ENCODE measurements around the gene RPS6KL1.

DNA sequence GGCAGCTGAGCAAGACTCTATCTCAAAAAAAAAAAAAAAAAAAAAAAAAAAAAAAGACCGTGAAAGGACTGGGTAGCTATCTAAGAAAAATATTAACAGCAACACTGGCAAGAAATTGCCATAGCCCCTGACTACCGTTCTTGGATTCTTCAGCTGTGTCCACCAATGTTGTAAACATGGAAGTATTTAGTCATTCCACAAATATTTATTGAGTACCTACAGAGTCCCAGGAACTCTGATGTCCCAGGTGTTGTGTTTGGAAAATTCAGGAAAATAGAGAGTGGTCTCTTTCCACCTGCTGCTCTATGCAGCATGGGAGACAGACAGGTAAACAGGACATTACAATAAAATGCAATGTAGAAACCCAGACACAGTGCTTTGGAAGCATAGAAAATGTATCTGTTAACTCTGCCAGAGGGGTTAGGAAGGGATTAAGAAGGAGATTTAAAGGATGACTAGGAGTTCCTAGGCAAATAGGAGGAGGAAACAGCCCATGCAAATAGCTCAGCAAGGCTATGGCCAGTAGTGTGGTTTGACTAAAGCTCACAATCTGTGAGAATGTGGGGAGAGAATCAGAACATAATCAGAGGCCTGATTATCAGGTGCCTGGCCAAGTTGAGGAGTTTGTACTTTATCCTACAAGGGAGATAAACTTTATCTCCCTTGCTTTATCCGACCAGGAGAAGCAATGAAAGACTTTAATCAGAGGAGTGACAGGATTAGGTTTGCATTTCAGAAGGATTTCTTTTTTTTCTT, 43.5 kb downstream of the RPS6KL1 start:
- TF ChIP-seq CTCF (conservative IDR thresholded peaks at IDR 0.05; ENCODE audit: low read depth, low read length): no peak
- no peak for TF ChIP-seq EZH2 (IDR thresholded peaks at IDR 0.05; ENCODE audit: low read length, unreplicated experiment)
